ENCODE data around the gene LCN12.

The LCN12 gene

DNA sequence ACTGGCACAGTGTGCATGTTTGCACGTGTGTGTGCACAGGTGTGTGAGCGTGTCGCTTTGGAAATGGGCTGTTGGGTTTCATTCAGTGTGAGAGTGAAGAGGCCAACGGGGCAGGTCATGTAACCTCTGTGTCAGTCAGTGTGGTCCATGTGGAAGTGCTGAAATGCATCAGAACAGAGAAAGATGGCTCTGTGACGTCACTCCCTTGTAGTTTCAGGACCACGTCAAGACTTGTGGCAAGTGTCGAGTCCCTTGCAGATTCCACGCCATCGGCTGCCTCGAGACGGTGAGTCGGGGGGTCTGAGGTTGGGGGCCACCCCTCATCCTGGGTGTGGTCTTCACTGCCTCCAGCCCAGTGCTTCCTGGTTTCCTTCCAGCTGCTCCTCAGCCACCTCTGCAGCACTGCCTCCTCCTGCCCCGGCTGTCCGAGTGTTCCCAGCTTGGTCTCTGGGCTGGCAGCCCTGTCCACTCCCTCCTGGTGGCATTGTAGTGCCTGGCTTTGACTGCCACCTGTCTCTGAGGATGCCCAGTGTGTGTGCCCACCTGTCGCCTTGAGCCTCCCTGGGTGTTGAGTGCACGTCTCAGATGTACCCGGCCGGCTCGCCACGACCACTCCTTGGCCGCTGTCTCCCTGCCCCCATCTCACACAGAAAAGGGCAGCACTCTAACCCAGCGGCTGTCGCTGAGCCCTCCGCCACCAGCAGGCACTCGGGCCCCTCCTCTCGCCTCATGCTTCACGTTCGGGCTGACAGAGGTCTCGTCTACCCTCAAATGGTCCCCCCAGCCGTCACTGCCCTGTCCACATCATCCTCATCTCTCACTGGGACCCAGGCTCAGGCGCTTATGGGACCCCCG is 35.5 kb upstream of the LCN12 start:
- Histone ChIP-seq H3K18ac (ENCODE audit: low read depth in 1 of 2, low read length in 2 of 2) (no peak overlapping the region), H2AK5ac (ENCODE audit: low read length, severe bottlenecking) (no peak overlapping the region), H3K23ac (ENCODE audit: low read length in 2 of 2) (no peak overlapping the region), H4K8ac (ENCODE audit: low read length) (peak overlapping the region; percentile 16), H3K14ac (ENCODE audit: low read length in 2 of 2) (no peak overlapping the region), H3K9ac (ENCODE audit: low read length) (no peak overlapping the region), H2BK15ac (ENCODE audit: low read depth, poor library complexity, severe bottlenecking) (no peak overlapping the region), H2BK12ac (ENCODE audit: low read length in 2 of 2) (no peak overlapping the region), H3K4me1 (ENCODE audit: control insufficient read depth, insufficient read depth, low read depth, low read length) (peaks cover 1% of the 10 kb centered on the region), H2BK120ac (ENCODE audit: low read depth, low read length) (no peak overlapping the region), H3K9me3 (ENCODE audit: control insufficient read depth, low read length) (no peaks in the 10 kb centered on the region), H2AFZ (ENCODE audit: low read depth, low read length) (no peak overlapping the region), H3K4me3 (ENCODE audit: insufficient read depth in 1 of 2, low read depth in 1 of 2, low read length in 2 of 2) (no peak overlapping the region), H3K79me1 (replicated peaks; ENCODE audit: low read length, poor library complexity, severe bottlenecking) (peaks cover 39% of the 10 kb centered on the region), H3K4me2 (ENCODE audit: low read length, poor library complexity, severe bottlenecking) (no peak overlapping the region), H3K36me3 (ENCODE audit: control insufficient read depth in 1 of 2, insufficient read depth in 2 of 2, low read depth in 1 of 2, low read length in 2 of 2) (peaks cover 52 to 60% of the 10 kb centered on the region in 2 experiments), H2BK5ac (ENCODE audit: low read depth, low read length, poor library complexity, severe bottlenecking) (no peak overlapping the region), H3K27ac (ENCODE audit: low read length, poor library complexity, severe bottlenecking) (no peak overlapping the region), H3K4ac (ENCODE audit: low read depth in 1 of 2, low read length in 2 of 2) (no peak overlapping the region), H3K27me3 (ENCODE audit: control insufficient read depth in 1 of 2, insufficient read depth in 1 of 2, low read length in 2 of 2) (no peaks in the 10 kb centered on the region), H4K91ac (ENCODE audit: low read length) (peak overlapping the region; percentile 28)
- DNase-seq: no peak
- WGBS: 98% methylated on average over 32 of the region's 32 CpGs

DNA sequence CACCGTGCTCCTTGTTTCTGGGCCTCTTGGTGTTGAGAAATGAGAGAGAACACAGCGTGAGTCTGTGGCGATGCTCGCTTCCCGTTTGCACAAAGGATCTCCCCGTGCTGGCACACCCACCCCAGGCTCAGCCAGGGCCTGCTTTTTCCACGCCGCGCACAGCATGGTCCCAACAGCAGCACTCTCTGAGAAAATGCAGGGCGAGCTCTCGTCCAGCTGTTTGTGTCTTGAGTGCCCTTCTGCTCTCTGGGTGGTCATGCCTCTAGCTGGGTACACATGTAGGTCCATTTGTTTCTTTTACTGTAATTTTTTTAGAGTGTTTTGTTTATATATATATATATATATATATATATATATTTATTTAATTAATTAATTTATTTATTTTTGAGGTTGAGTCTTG is 34.2 kb upstream of the LCN12 start:
- H2AFZ ChIP-seq (ENCODE audit: low read depth, low read length): no peak overlapping the region
- peaks cover 52 to 73% of the 10 kb centered on the region in 2 experiments for H3K36me3 ChIP-seq (ENCODE audit: control insufficient read depth in 1 of 2, insufficient read depth in 2 of 2, low read depth in 1 of 2, low read length in 2 of 2)
- peaks cover 45% of the 10 kb centered on the region for H3K79me1 ChIP-seq (replicated peaks; ENCODE audit: low read length, poor library complexity, severe bottlenecking)
- H3K23ac ChIP-seq (ENCODE audit: low read length in 2 of 2): no peak overlapping the region
- H4K91ac ChIP-seq (ENCODE audit: low read length): no peak overlapping the region
- 98% methylated on average over 10 of the region's 11 CpGs for WGBS
- no peak overlapping the region for H3K4me3 ChIP-seq (ENCODE audit: insufficient read depth in 1 of 2, low read depth in 1 of 2, low read length in 2 of 2)
- DNase-seq: no peak
- H3K27me3 ChIP-seq (ENCODE audit: control insufficient read depth in 1 of 2, insufficient read depth in 1 of 2, low read length in 2 of 2): no peaks in the 10 kb centered on the region
- H3K18ac ChIP-seq (ENCODE audit: low read depth in 1 of 2, low read length in 2 of 2): no peak overlapping the region
- no peak overlapping the region for H3K27ac ChIP-seq (ENCODE audit: low read length, poor library complexity, severe bottlenecking)
- no peaks in the 10 kb centered on the region for H3K9me3 ChIP-seq (ENCODE audit: control insufficient read depth, low read length)
- no peak overlapping the region for H3K4ac ChIP-seq (ENCODE audit: low read depth in 1 of 2, low read length in 2 of 2)
- no peak overlapping the region for H3K9ac ChIP-seq (ENCODE audit: low read length)
- H2BK15ac ChIP-seq (ENCODE audit: low read depth, poor library complexity, severe bottlenecking): no peak overlapping the region
- H2BK120ac ChIP-seq (ENCODE audit: low read depth, low read length): no peak overlapping the region
- no peak overlapping the region for H3K4me2 ChIP-seq (ENCODE audit: low read length, poor library complexity, severe bottlenecking)
- H3K14ac ChIP-seq (ENCODE audit: low read length in 2 of 2): no peak overlapping the region
- no peak overlapping the region for H2BK5ac ChIP-seq (ENCODE audit: low read depth, low read length, poor library complexity, severe bottlenecking)
- H2AK5ac ChIP-seq (ENCODE audit: low read length, severe bottlenecking): no peak overlapping the region
- H2BK12ac ChIP-seq (ENCODE audit: low read length in 2 of 2): no peak overlapping the region
- peaks cover 4% of the 10 kb centered on the region for H3K4me1 ChIP-seq (ENCODE audit: control insufficient read depth, insufficient read depth, low read depth, low read length)
- no peak overlapping the region for H4K8ac ChIP-seq (ENCODE audit: low read length)

DNA sequence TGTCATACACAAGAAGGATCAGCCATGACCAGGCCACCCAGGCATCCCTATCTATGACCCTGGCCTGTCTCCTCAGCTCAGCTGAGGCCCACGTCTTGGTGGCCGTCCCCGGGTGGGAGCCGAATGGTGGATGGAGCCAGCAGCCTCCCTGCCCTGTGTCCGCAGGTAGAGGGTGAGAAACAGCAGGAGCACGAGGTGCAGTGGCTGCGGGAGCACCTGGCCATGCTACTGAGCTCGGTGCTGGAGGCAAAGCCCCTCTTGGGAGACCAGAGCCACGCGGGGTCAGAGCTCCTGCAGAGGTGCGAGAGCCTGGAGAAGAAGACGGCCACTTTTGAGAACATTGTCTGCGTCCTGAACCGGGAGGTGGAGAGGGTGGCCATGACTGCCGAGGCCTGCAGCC is 32.0 kb upstream of the LCN12 start:
- H2BK5ac ChIP-seq (ENCODE audit: low read depth, low read length, poor library complexity, severe bottlenecking): no peak overlapping the region
- H3K4me1 ChIP-seq (ENCODE audit: control insufficient read depth, insufficient read depth, low read depth, low read length): peaks cover 6% of the 10 kb centered on the region
- no peak overlapping the region for H2BK15ac ChIP-seq (ENCODE audit: low read depth, poor library complexity, severe bottlenecking)
- no peak overlapping the region for H4K8ac ChIP-seq (ENCODE audit: low read length)
- peaks cover 52 to 75% of the 10 kb centered on the region in 2 experiments for H3K36me3 ChIP-seq (ENCODE audit: control insufficient read depth in 1 of 2, insufficient read depth in 2 of 2, low read depth in 1 of 2, low read length in 2 of 2)
- H3K4me2 ChIP-seq (ENCODE audit: low read length, poor library complexity, severe bottlenecking): no peak overlapping the region
- H2BK12ac ChIP-seq (ENCODE audit: low read length in 2 of 2): no peak overlapping the region
- no peak overlapping the region for H3K4me3 ChIP-seq (ENCODE audit: insufficient read depth in 1 of 2, low read depth in 1 of 2, low read length in 2 of 2)
- no peak overlapping the region for H2BK120ac ChIP-seq (ENCODE audit: low read depth, low read length)
- no peak overlapping the region for H4K91ac ChIP-seq (ENCODE audit: low read length)
- no peak overlapping the region for H2AFZ ChIP-seq (ENCODE audit: low read depth, low read length)
- H3K18ac ChIP-seq (ENCODE audit: low read depth in 1 of 2, low read length in 2 of 2): no peak overlapping the region
- H3K27me3 ChIP-seq (ENCODE audit: control insufficient read depth in 1 of 2, insufficient read depth in 1 of 2, low read length in 2 of 2): no peaks in the 10 kb centered on the region
- H3K79me1 ChIP-seq (replicated peaks; ENCODE audit: low read length, poor library complexity, severe bottlenecking): peaks cover 39% of the 10 kb centered on the region
- H2AK5ac ChIP-seq (ENCODE audit: low read length, severe bottlenecking): no peak overlapping the region
- 98% methylated on average over 15 of the region's 15 CpGs for WGBS
- no peaks in the 10 kb centered on the region for H3K9me3 ChIP-seq (ENCODE audit: control insufficient read depth, low read length)
- no peak overlapping the region for H3K4ac ChIP-seq (ENCODE audit: low read depth in 1 of 2, low read length in 2 of 2)
- no peak overlapping the region for H3K23ac ChIP-seq (ENCODE audit: low read length in 2 of 2)
- H3K9ac ChIP-seq (ENCODE audit: low read length): no peak overlapping the region
- no peak overlapping the region for H3K14ac ChIP-seq (ENCODE audit: low read length in 2 of 2)
- no peak for DNase-seq
- H3K27ac ChIP-seq (ENCODE audit: low read length, poor library complexity, severe bottlenecking): no peak overlapping the region

DNA sequence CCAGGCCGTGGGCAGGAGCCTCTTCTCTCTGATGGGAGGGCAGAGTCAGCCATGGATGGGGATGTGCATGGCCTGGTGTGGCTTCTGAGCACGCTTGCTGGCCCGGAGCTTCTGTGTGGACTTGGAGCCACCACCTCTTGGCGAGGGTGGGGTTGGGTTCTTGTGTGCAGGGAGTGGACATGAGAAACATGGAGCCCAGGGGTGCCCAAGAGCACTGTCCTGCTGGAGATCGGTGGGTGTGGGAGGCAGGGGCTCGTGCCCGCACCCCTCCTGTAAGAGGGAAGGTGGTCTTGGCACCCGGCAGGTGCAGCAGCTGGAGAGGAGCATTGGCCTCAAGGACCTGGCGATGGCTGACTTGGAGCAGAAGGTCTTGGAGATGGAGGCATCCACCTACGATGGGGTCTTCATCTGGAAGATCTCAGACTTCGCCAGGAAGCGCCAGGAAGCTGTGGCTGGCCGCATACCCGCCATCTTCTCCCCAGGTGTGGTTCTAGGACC is 31.3 kb upstream of the LCN12 start:
- Histone ChIP-seq H2BK15ac (ENCODE audit: low read depth, poor library complexity, severe bottlenecking) (no peak overlapping the region), H3K36me3 (ENCODE audit: control insufficient read depth in 1 of 2, insufficient read depth in 2 of 2, low read depth in 1 of 2, low read length in 2 of 2) (peaks cover 49 to 75% of the 10 kb centered on the region in 2 experiments)

More for the DNA sequence above, 31.3 kb upstream of the LCN12 start:
- no peak overlapping the region for H3K27ac ChIP-seq (ENCODE audit: low read length, poor library complexity, severe bottlenecking)
- H3K27me3 ChIP-seq (ENCODE audit: control insufficient read depth in 1 of 2, insufficient read depth in 1 of 2, low read length in 2 of 2): no peaks in the 10 kb centered on the region
- peaks cover 5% of the 10 kb centered on the region for H3K4me1 ChIP-seq (ENCODE audit: control insufficient read depth, insufficient read depth, low read depth, low read length)
- no peak for DNase-seq
- no peak overlapping the region for H3K14ac ChIP-seq (ENCODE audit: low read length in 2 of 2)
- H4K8ac ChIP-seq (ENCODE audit: low read length): no peak overlapping the region
- H3K23ac ChIP-seq (ENCODE audit: low read length in 2 of 2): no peak overlapping the region
- H3K9me3 ChIP-seq (ENCODE audit: control insufficient read depth, low read length): no peaks in the 10 kb centered on the region
- no peak overlapping the region for H2AFZ ChIP-seq (ENCODE audit: low read depth, low read length)
- no peak overlapping the region for H3K9ac ChIP-seq (ENCODE audit: low read length)
- H2BK5ac ChIP-seq (ENCODE audit: low read depth, low read length, poor library complexity, severe bottlenecking): no peak overlapping the region
- H3K4me2 ChIP-seq (ENCODE audit: low read length, poor library complexity, severe bottlenecking): no peak overlapping the region
- no peak overlapping the region for H2AK5ac ChIP-seq (ENCODE audit: low read length, severe bottlenecking)
- no peak overlapping the region for H3K4ac ChIP-seq (ENCODE audit: low read depth in 1 of 2, low read length in 2 of 2)
- H4K91ac ChIP-seq (ENCODE audit: low read length): no peak overlapping the region
- H2BK120ac ChIP-seq (ENCODE audit: low read depth, low read length): no peak overlapping the region
- H3K18ac ChIP-seq (ENCODE audit: low read depth in 1 of 2, low read length in 2 of 2): no peak overlapping the region
- H3K79me1 ChIP-seq (replicated peaks; ENCODE audit: low read length, poor library complexity, severe bottlenecking): peaks cover 36% of the 10 kb centered on the region
- H2BK12ac ChIP-seq (ENCODE audit: low read length in 2 of 2): no peak overlapping the region
- no peak overlapping the region for H3K4me3 ChIP-seq (ENCODE audit: insufficient read depth in 1 of 2, low read depth in 1 of 2, low read length in 2 of 2)
- WGBS: 97% methylated on average over 14 of the region's 14 CpGs
